PC-9 (cell line): ENCODE data around the gene ATOSB.

Experiments used
- EZH2 ChIP-seq: fragments of 200-600 bp; sonication (generic); IDR thresholded peaks from 2 replicates; pipeline ENCODE4 v1.8.0; 2017; ENCODE audit warnings: antibody characterized with exemption, low read depth
- TF ChIP-seq, protein P1 (sequence below): fragments of 200-600 bp; sonication (generic); conservative IDR thresholded peaks from 2 replicates; pipeline ENCODE4 v1.6.1; 2017; ENCODE audit warnings: mixed run types, antibody characterized with exemption, mild to moderate bottlenecking, moderate library complexity

DNA sequence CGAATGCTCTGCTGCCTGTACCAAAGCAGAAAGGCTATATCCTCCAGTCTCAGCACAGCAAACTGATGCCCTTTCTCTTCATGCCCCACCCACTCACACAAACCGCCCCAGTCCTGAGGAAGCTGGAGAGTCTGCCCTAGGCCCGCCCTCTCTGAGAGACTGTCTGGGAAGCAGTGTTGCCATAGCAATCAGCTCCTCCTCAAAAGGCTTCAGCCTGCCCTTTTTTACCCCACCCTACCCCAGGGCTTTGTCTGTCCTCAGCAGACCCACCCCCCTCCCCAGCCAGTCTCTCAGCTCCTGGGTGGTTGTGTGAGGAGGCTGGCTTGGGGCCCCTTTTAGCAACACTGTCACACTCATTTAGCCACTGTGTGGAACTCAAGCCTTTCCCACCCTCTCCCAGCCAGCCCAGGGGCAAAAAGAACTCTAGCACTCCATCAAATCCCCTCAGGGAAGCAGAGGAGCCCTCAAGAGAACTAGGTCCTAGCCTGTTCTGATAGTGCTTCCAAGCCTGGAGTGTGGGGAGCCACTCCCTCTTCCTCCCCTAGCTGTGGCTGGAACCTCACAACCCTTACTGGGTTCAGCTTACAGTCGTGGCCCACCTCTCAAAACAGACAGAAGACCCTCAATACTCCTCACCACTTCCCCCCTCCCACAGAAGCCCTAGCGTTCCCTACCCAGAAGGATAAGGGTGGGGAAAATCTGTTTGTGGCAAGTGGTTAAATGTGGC lies 1.4 kb downstream of the ATOSB start:
- TF ChIP-seq, protein P1, sequence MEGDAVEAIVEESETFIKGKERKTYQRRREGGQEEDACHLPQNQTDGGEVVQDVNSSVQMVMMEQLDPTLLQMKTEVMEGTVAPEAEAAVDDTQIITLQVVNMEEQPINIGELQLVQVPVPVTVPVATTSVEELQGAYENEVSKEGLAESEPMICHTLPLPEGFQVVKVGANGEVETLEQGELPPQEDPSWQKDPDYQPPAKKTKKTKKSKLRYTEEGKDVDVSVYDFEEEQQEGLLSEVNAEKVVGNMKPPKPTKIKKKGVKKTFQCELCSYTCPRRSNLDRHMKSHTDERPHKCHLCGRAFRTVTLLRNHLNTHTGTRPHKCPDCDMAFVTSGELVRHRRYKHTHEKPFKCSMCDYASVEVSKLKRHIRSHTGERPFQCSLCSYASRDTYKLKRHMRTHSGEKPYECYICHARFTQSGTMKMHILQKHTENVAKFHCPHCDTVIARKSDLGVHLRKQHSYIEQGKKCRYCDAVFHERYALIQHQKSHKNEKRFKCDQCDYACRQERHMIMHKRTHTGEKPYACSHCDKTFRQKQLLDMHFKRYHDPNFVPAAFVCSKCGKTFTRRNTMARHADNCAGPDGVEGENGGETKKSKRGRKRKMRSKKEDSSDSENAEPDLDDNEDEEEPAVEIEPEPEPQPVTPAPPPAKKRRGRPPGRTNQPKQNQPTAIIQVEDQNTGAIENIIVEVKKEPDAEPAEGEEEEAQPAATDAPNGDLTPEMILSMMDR, result no peak
- no peak for TF ChIP-seq EZH2
